Measurements from ENCODE around the gene CLCN6.
A peak's percentile ranks its signal among the peaks of the same experiment; 100 is the strongest.

CLCN6 gene

GRCh38 chr1:11858968-11859871 is 53.2 kb downstream of the CLCN6 start (continued):
- TF ChIP-seq ZNF140 (tag by site-specific recombination; IDR thresholded peaks at IDR 0.05): no peak
- peak; percentile 27 for TF ChIP-seq ZNF398 (tag by site-specific recombination; IDR thresholded peaks at IDR 0.05)
- peak; percentile 97 for TF ChIP-seq ZNF335 (tag by site-specific recombination; conservative IDR thresholded peaks at IDR 0.05)
- TF ChIP-seq ZNF747 (tag by site-specific recombination; IDR thresholded peaks at IDR 0.05): no peak
- TF ChIP-seq ZBTB17 (tag by site-specific recombination; IDR thresholded peaks at IDR 0.05): no peak
- TF ChIP-seq ZEB2 (tag by site-specific recombination; IDR thresholded peaks at IDR 0.05): peak; percentile 70
- TF ChIP-seq PRDM2 (tag by site-specific recombination; IDR thresholded peaks at IDR 0.05; ENCODE audit: borderline replicate concordance): no peak
- TF ChIP-seq ZNF544 (tag by site-specific recombination; IDR thresholded peaks at IDR 0.05): no peak
- TF ChIP-seq ZNF560 (tag by site-specific recombination; IDR thresholded peaks at IDR 0.05; ENCODE audit: borderline replicate concordance): no peak
- no peak for TF ChIP-seq ZNF26 (tag by site-specific recombination; IDR thresholded peaks at IDR 0.05)
- no peak for TF ChIP-seq ZNF433 (tag by site-specific recombination; IDR thresholded peaks at IDR 0.05; ENCODE audit: low read depth)
- TF ChIP-seq ZNF600 (tag by site-specific recombination; IDR thresholded peaks at IDR 0.05): peak; percentile 59
- TF ChIP-seq ZNF624 (tag by site-specific recombination; IDR thresholded peaks at IDR 0.05): no peak
- TF ChIP-seq HOXA7 (CRISPR knock-in tag; IDR thresholded peaks at IDR 0.05; ENCODE audit: borderline replicate concordance): no peak
- TF ChIP-seq KLF8 (tag by site-specific recombination; IDR thresholded peaks at IDR 0.05): no peak
- TF ChIP-seq ZBTB49 (tag by site-specific recombination; IDR thresholded peaks at IDR 0.05; ENCODE audit: low read depth): no peak
- no peak for TF ChIP-seq ZNF121 (tag by site-specific recombination; IDR thresholded peaks at IDR 0.05)
- TF ChIP-seq ZNF843 (tag by site-specific recombination; IDR thresholded peaks at IDR 0.05): no peak
- no peak for TF ChIP-seq ZNF585B (tag by site-specific recombination; IDR thresholded peaks at IDR 0.05)
- 0 out of 2 replicates have a peak, but pooled peaks have one; percentile 11 for TF ChIP-seq KLF9 (tag by site-specific recombination; IDR thresholded peaks at IDR 0.05; ENCODE audit: low read depth)
- no peak for TF ChIP-seq YY2 (tag by site-specific recombination; IDR thresholded peaks at IDR 0.05)
- no peak for TF ChIP-seq ZNF768 (tag by site-specific recombination; IDR thresholded peaks at IDR 0.05)
- TF ChIP-seq ZNF248 (tag by site-specific recombination; IDR thresholded peaks at IDR 0.05): no peak
- no peak for TF ChIP-seq SCRT1 (tag by site-specific recombination; IDR thresholded peaks at IDR 0.05; ENCODE audit: borderline replicate concordance)
- no peak for TF ChIP-seq ZNF266 (tag by site-specific recombination; IDR thresholded peaks at IDR 0.05; ENCODE audit: low read depth)
- no peak for TF ChIP-seq ZNF239 (tag by site-specific recombination; IDR thresholded peaks at IDR 0.05)
- TF ChIP-seq ZNF184 (tag by site-specific recombination; IDR thresholded peaks at IDR 0.05): no peak
- no peak for TF ChIP-seq KLF16 (tag by site-specific recombination; IDR thresholded peaks at IDR 0.05)
- no peak for TF ChIP-seq ZNF416 (tag by site-specific recombination; IDR thresholded peaks at IDR 0.05)
- TF ChIP-seq GLIS1 (tag by site-specific recombination; IDR thresholded peaks at IDR 0.05): peak; percentile 91

All from HEK293 (cell line).